ENCODE measurements around the gene CSTB. TPM values are rescaled to one million over a fixed set of nuclear protein-coding genes. Genes with fewer than 3 reads are reported as not detected.

Gene CSTB
- total and polyA plus RNA-seq, 8 donors = 0.58 to 403 (median 25.5) TPM

GRCh38 chr21:43767498-43767983 lies 8.6 kb downstream of the CSTB start:
- intact Hi-C loops (cut with DNase I; ENCODE audit: low total_unique reads) = loop anchor here (5.0 kb wide), 1 partner anchor 35 kb away; no protein-coding TSS in a partner anchor
- H3K9me3 ChIP-seq = no peaks in the 10 kb centered on the region
- peaks cover 5 to 18% (median 8%) of the 10 kb centered on the region in 4 donors for H3K36me3 ChIP-seq
- DNase-seq = no peak
- H3K27me3 ChIP-seq = no peaks in the 10 kb centered on the region
- H3K4me1 ChIP-seq = peaks cover 11 to 29% (median 22%) of the 10 kb centered on the region in 4 donors
- TF ChIP-seq CTCF (IDR thresholded peaks at IDR 0.05) (no peak), POLR2AphosphoS5 (IDR thresholded peaks at IDR 0.05) (no peak), EP300 (IDR thresholded peaks at IDR 0.05) (no peak), POLR2A (IDR thresholded peaks at IDR 0.05) (no peak)
- H3K27ac ChIP-seq = peak overlapping the region; percentile 64 to 81 (median 73)
- no peak overlapping the region for H3K4me3 ChIP-seq
- 65 to 86% (median 74%) methylated on average over 11 to 15 of the region's 15 CpGs for WGBS, 5 donors

- Histone ChIP-seq H3K36me3 (peaks cover 7 to 20% (median 14%) of the 10 kb centered on the region in 4 donors), H3K27me3 (no peaks in the 10 kb centered on the region), H3K4me1 (peaks cover 11 to 29% (median 22%) of the 10 kb centered on the region in 4 donors), H3K27ac (peak overlapping the region in 2 of 5 donors; percentile 80 to 81), H3K4me3 (no peak overlapping the region), H3K9me3 (no peaks in the 10 kb centered on the region)
- peak in 1 of 2 donors; percentile 72 for DNase-seq
- WGBS, 5 donors = 68 to 72% (median 69%) methylated on average over 28 to 34 of the region's 34 CpGs
- TF ChIP-seq CTCF (IDR thresholded peaks at IDR 0.05) (no peak), POLR2A (IDR thresholded peaks at IDR 0.05) (no peak), EP300 (IDR thresholded peaks at IDR 0.05) (no peak), POLR2AphosphoS5 (IDR thresholded peaks at IDR 0.05) (no peak)
- intact Hi-C loops (cut with DNase I; ENCODE audit: low total_unique reads) = loop anchor here (5.0 kb wide), 1 partner anchor 35 kb away; no protein-coding TSS in a partner anchor
Measured at GRCh38 chr21:43766734-43767497, 9.2 kb downstream of the CSTB start.

- Histone ChIP-seq H3K27ac (no peak overlapping the region), H3K9me3 (no peaks in the 10 kb centered on the region), H3K4me3 (no peak overlapping the region), H3K27me3 (no peaks in the 10 kb centered on the region), H3K36me3 (peaks cover 13 to 41% (median 32%) of the 10 kb centered on the region in 4 donors), H3K4me1 (peaks cover 11 to 29% (median 22%) of the 10 kb centered on the region in 4 donors)
- intact Hi-C loops (cut with DNase I; ENCODE audit: low total_unique reads) = loop anchor here (5.0 kb wide), 1 partner anchor 33 kb away; no protein-coding TSS in a partner anchor
- no peak for DNase-seq
- WGBS, 5 donors = 71 to 82% (median 76%) methylated on average over 13 to 19 of the region's 19 CpGs
- TF ChIP-seq EP300 (IDR thresholded peaks at IDR 0.05) = no peak
Measured at GRCh38 chr21:43764576-43765495, 11.3 kb downstream of the CSTB start.

DNA sequence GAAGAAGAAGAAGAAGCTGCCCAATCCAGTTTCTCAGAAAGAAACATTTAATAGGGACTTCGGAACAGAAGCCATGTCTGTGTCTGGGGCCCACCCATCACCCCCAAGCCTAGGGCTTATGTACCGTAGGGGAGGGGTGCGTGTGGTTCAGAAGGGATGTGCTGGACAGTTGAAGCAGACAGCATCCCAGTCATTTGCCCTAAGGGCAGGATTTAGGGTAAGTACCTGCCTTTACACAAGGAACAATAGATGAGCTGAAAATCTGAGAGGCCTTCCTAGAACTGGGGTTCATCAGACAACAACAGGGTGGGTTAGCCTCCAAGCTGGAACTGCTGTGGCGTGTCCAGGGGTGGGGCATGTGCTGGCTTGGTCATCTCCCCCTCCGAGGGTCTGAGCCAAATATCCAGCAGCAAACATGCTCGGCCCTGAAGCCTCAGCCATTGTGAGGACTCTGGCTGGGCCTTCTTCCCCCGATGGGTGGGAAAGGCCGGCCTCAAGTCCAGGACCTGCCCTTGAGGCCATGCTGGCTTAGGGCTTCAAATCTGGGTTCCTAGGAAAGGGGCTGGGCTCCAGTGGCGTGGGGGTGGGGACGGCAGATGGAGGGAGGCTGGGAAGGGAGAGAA lies 12.1 kb downstream of the CSTB start:
- DNase-seq = no peak
- Histone ChIP-seq H3K27ac (no peak overlapping the region), H3K9me3 (no peaks in the 10 kb centered on the region), H3K27me3 (no peaks in the 10 kb centered on the region), H3K4me3 (no peak overlapping the region), H3K36me3 (peaks cover 13 to 49% (median 40%) of the 10 kb centered on the region in 4 donors), H3K4me1 (peaks cover 11 to 31% (median 26%) of the 10 kb centered on the region in 4 donors)
- intact Hi-C loops (cut with DNase I; ENCODE audit: low total_unique reads) = no loop called here
- TF ChIP-seq POLR2AphosphoS5 (IDR thresholded peaks at IDR 0.05) (no peak), CTCF (IDR thresholded peaks at IDR 0.05) (no peak), EP300 (IDR thresholded peaks at IDR 0.05) (no peak), POLR2A (IDR thresholded peaks at IDR 0.05) (no peak)
- WGBS, 5 donors = 87 to 92% (median 92%) methylated on average over 10 of the region's 10 CpGs

Data from stomach (tissue), 9 donors.